GM19023 (cell line): ENCODE results near the gene TMEM250.
"Not testable (repeated sequence)": the region's sequence is repeated elsewhere in the genome, so short reads cannot be mapped to it uniquely, and the experiment has no call there.

Experiments
- ATAC-seq: cut with Tn5 transposase; IDR thresholded peaks from one replicate; pipeline ENCODE4 v1.9.1; 2021; ENCODE audit warnings: mild to moderate bottlenecking, moderate library complexity; ENCODE audit not compliant: unreplicated experiment

Gene TMEM250

GRCh38 chr9:136114610-136115009, 4.1 kb downstream of the TMEM250 start:
- ATAC-seq, result no peak

- no peak for ATAC-seq
These were observed 6.1 kb downstream of the TMEM250 start for GRCh38 chr9:136112541-136112940.

GRCh38 chr9:136111910-136112309, 6.8 kb downstream of the TMEM250 start:
- no peak for ATAC-seq

GRCh38 chr9:136111190-136111589, 7.5 kb downstream of the TMEM250 start:
- no peak for ATAC-seq

- ATAC-seq, result no peak
These were observed 8.3 kb downstream of the TMEM250 start for GRCh38 chr9:136110082-136111061.

GRCh38 chr9:136109351-136110081, 9.2 kb downstream of the TMEM250 start:
- ATAC-seq, result peak; percentile 75

GRCh38 chr9:136108648-136109266, 9.9 kb downstream of the TMEM250 start:
- no peak for ATAC-seq

- ATAC-seq, result no peak
These were observed 10.6 kb downstream of the TMEM250 start for GRCh38 chr9:136107953-136108647.

GRCh38 chr9:136107155-136107952, 11.3 kb downstream of the TMEM250 start:
- no peak for ATAC-seq

GRCh38 chr9:136105398-136106135, 13.1 kb downstream of the TMEM250 start:
- ATAC-seq, result no peak

GRCh38 chr9:136104916-136105315, 13.8 kb downstream of the TMEM250 start:
- no peak for ATAC-seq

GRCh38 chr9:136104488-136104800, 14.2 kb downstream of the TMEM250 start:
- no peak for ATAC-seq

- no peak for ATAC-seq
These were observed 14.8 kb downstream of the TMEM250 start for GRCh38 chr9:136103651-136104487.

- not testable (repeated sequence) for ATAC-seq
These were observed 17.0 kb downstream of the TMEM250 start for GRCh38 chr9:136101615-136102074.

GRCh38 chr9:136100700-136101614, 17.7 kb downstream of the TMEM250 start:
- ATAC-seq, result no peak

- no peak for ATAC-seq
These were observed 19.1 kb downstream of the TMEM250 start for GRCh38 chr9:136099542-136099941.

GRCh38 chr9:136098844-136099243, 19.8 kb downstream of the TMEM250 start:
- no peak for ATAC-seq
